ENCODE data around the gene GFRA1. TPM values are rescaled to one million over a fixed set of nuclear protein-coding genes. Genes with fewer than 3 reads are reported as not detected.

GFRA1 gene
- total RNA-seq, 2 experiments from 2014 or later: not detected

DNA sequence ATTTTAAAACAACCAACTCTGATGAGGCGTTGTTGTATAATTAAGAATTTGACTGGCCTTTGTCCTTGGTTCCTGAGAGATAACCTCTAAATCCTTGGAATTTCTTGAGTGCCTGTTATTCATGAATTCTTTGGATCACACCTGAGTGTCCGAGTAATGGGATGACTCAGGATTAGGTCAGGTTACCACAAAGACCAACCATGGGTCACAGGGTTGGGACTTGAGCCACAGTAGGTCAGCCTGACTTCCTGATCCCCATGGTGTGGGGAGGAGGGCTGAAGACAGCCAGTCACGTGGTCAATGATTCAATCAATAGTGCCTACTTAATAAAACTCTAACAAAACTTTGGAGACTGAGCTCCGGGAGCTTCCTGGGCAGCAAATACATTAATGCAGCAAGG is 192.5 kb downstream of the GFRA1 start:
- no peak for DNase-seq (ENCODE audit: low spot score)
- no peaks in the 10 kb centered on the region for H3K79me2 ChIP-seq (ENCODE audit: insufficient read depth, low read depth, low read length)
- no TSS peak for BruUV-seq (replicated peaks)
- H3K9me2 ChIP-seq (ENCODE audit: insufficient read depth, low read length): no peaks in the 10 kb centered on the region
- ChIA-PET POLR2A (no interaction called here), CTCF (ENCODE audit: unreplicated experiment) (no interaction called here)
- no peak overlapping the region for H3K4me3 ChIP-seq (ENCODE audit: low read depth, low read length, poor library complexity, severe bottlenecking)
- no peaks in the 10 kb centered on the region for H3K9me3 ChIP-seq (ENCODE audit: low read length)
- no peaks in the 10 kb centered on the region for H4K20me1 ChIP-seq (ENCODE audit: insufficient read depth, low read length)
- no peaks in the 10 kb centered on the region for H3K4me1 ChIP-seq (ENCODE audit: insufficient read depth, low read length, poor library complexity, severe bottlenecking)
- TF ChIP-seq EZH2phosphoT487 (IDR thresholded peaks at IDR 0.05; ENCODE audit: borderline replicate concordance, low read depth, low read length) (no peak), CTCF (conservative IDR thresholded peaks at IDR 0.05; ENCODE audit: low read length) (no peak)
- no peak overlapping the region for H3K27ac ChIP-seq (ENCODE audit: low read depth, low read length, poor library complexity, severe bottlenecking)
- intact Hi-C loops (cut with micrococcal nuclease; ENCODE audit: unreplicated experiment): no loop called here
- no peak overlapping the region for H2AFZ ChIP-seq (ENCODE audit: low read length)
- H3K4me2 ChIP-seq (ENCODE audit: low read length): no peak overlapping the region
- H3K36me3 ChIP-seq (ENCODE audit: insufficient read depth, low read length): no peaks in the 10 kb centered on the region

DNA sequence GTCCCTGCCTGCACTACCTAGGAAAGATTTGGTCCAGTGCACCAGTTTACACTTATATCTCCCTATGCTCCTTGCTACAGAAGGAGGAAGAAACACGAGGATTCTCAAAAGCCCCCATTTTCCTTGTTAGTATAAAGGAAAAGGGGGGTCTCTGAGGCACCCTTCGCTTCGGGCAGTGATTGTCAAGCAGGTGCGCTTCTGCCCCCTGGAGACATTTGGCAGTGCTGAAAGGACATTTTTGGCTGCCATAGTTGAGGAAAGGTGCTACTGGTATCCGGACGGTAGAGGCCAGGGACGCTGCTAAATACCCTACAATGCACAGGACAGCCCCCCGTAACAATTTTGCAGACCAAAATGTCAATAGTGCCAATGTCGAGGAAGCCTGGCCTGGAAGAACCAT is 193.7 kb downstream of the GFRA1 start:
- Histone ChIP-seq H3K4me1 (ENCODE audit: insufficient read depth, low read length, poor library complexity, severe bottlenecking) (no peaks in the 10 kb centered on the region), H3K27ac (ENCODE audit: low read depth, low read length, poor library complexity, severe bottlenecking) (no peak overlapping the region), H4K20me1 (ENCODE audit: insufficient read depth, low read length) (no peaks in the 10 kb centered on the region), H3K4me3 (ENCODE audit: low read depth, low read length, poor library complexity, severe bottlenecking) (no peak overlapping the region), H3K4me2 (ENCODE audit: low read length) (no peak overlapping the region), H3K79me2 (ENCODE audit: insufficient read depth, low read depth, low read length) (no peaks in the 10 kb centered on the region), H3K9me2 (ENCODE audit: insufficient read depth, low read length) (no peaks in the 10 kb centered on the region), H3K36me3 (ENCODE audit: insufficient read depth, low read length) (no peaks in the 10 kb centered on the region), H3K9me3 (ENCODE audit: low read length) (no peaks in the 10 kb centered on the region), H2AFZ (ENCODE audit: low read length) (no peak overlapping the region)
- CTCF ChIA-PET (ENCODE audit: unreplicated experiment): no interaction called here
- TF ChIP-seq EZH2phosphoT487 (IDR thresholded peaks at IDR 0.05; ENCODE audit: borderline replicate concordance, low read depth, low read length) (no peak), CTCF (conservative IDR thresholded peaks at IDR 0.05; ENCODE audit: low read length) (no peak)
- POLR2A ChIA-PET: no interaction called here
- intact Hi-C loops (cut with micrococcal nuclease; ENCODE audit: unreplicated experiment): no loop called here
- BruUV-seq (replicated peaks): no TSS peak
- DNase-seq (ENCODE audit: low spot score): no peak

GRCh38 chr10:116076621-116077020 is 196.4 kb downstream of the GFRA1 start:
- H3K4me1 ChIP-seq (ENCODE audit: insufficient read depth, low read length, poor library complexity, severe bottlenecking): no peaks in the 10 kb centered on the region
- no peak overlapping the region for H2AFZ ChIP-seq (ENCODE audit: low read length)
- ChIA-PET POLR2A (no interaction called here), CTCF (ENCODE audit: unreplicated experiment) (no interaction called here)
- no TSS peak for BruUV-seq (replicated peaks)
- H3K79me2 ChIP-seq (ENCODE audit: insufficient read depth, low read depth, low read length): no peaks in the 10 kb centered on the region
- H3K36me3 ChIP-seq (ENCODE audit: insufficient read depth, low read length): no peaks in the 10 kb centered on the region
- DNase-seq (ENCODE audit: low spot score): no peak
- no peak overlapping the region for H3K27ac ChIP-seq (ENCODE audit: low read depth, low read length, poor library complexity, severe bottlenecking)
- H4K20me1 ChIP-seq (ENCODE audit: insufficient read depth, low read length): no peaks in the 10 kb centered on the region
- intact Hi-C loops (cut with micrococcal nuclease; ENCODE audit: unreplicated experiment): no loop called here
- H3K9me2 ChIP-seq (ENCODE audit: insufficient read depth, low read length): no peaks in the 10 kb centered on the region
- TF ChIP-seq CTCF (conservative IDR thresholded peaks at IDR 0.05; ENCODE audit: low read length): no peak
- TF ChIP-seq EZH2phosphoT487 (IDR thresholded peaks at IDR 0.05; ENCODE audit: borderline replicate concordance, low read depth, low read length): no peak
- H3K4me2 ChIP-seq (ENCODE audit: low read length): no peak overlapping the region
- no peaks in the 10 kb centered on the region for H3K9me3 ChIP-seq (ENCODE audit: low read length)
- H3K4me3 ChIP-seq (ENCODE audit: low read depth, low read length, poor library complexity, severe bottlenecking): no peak overlapping the region
